ENCODE measurements around the gene CFAP410.

The CFAP410 gene

GRCh38 chr21:44338971-44339910 lies at the start of gene CFAP410:
TSS of gene CFAP410 (minus strand) at chr21:44339390. CDS start at chr21:44339194, 196 bp downstream.
- peak; percentile 89 to 91 for DNase-seq (ENCODE audit: low read depth in 1 of 2, low spot score in 1 of 2)

GRCh38 chr21:44384968-44385367 lies 45.8 kb upstream of the CFAP410 start:
- no peak for DNase-seq (ENCODE audit: low read depth in 1 of 2, low spot score in 1 of 2)

GRCh38 chr21:44383216-44383615 lies 44.0 kb upstream of the CFAP410 start:
- DNase-seq (ENCODE audit: low read depth in 1 of 2, low spot score in 1 of 2) = no peak

GRCh38 chr21:44382536-44382935 lies 43.3 kb upstream of the CFAP410 start:
- no peak for DNase-seq (ENCODE audit: low read depth in 1 of 2, low spot score in 1 of 2)

- DNase-seq (ENCODE audit: low read depth in 1 of 2, low spot score in 1 of 2) = no peak
These were observed 42.7 kb upstream of the CFAP410 start for GRCh38 chr21:44381874-44382273.

- DNase-seq (ENCODE audit: low read depth in 1 of 2, low spot score in 1 of 2) = no peak
These were observed 41.7 kb upstream of the CFAP410 start for GRCh38 chr21:44380876-44381275.

GRCh38 chr21:44379991-44380865 lies 41.0 kb upstream of the CFAP410 start:
- no peak for DNase-seq (ENCODE audit: low read depth in 1 of 2, low spot score in 1 of 2)

- DNase-seq (ENCODE audit: low read depth in 1 of 2, low spot score in 1 of 2) = no peak
These were observed 40.3 kb upstream of the CFAP410 start for GRCh38 chr21:44379515-44379848.

- DNase-seq (ENCODE audit: low read depth in 1 of 2, low spot score in 1 of 2) = no peak
These were observed 39.7 kb upstream of the CFAP410 start for GRCh38 chr21:44378646-44379514.

- DNase-seq (ENCODE audit: low read depth in 1 of 2, low spot score in 1 of 2) = no peak
These were observed 38.9 kb upstream of the CFAP410 start for GRCh38 chr21:44377922-44378645.

GRCh38 chr21:44377201-44377921 lies 38.2 kb upstream of the CFAP410 start:
- DNase-seq (ENCODE audit: low read depth in 1 of 2, low spot score in 1 of 2) = no peak

- no peak for DNase-seq (ENCODE audit: low read depth in 1 of 2, low spot score in 1 of 2)
These were observed 37.4 kb upstream of the CFAP410 start for GRCh38 chr21:44376606-44377005.

- no peak for DNase-seq (ENCODE audit: low read depth in 1 of 2, low spot score in 1 of 2)
These were observed 36.6 kb upstream of the CFAP410 start for GRCh38 chr21:44375761-44376241.

- DNase-seq (ENCODE audit: low read depth in 1 of 2, low spot score in 1 of 2) = no peak
These were observed 36.1 kb upstream of the CFAP410 start for GRCh38 chr21:44375281-44375651.

- no peak for DNase-seq (ENCODE audit: low read depth in 1 of 2, low spot score in 1 of 2)
These were observed 35.6 kb upstream of the CFAP410 start for GRCh38 chr21:44374601-44375280.

- DNase-seq (ENCODE audit: low read depth in 1 of 2, low spot score in 1 of 2) = no peak
These were observed 33.4 kb upstream of the CFAP410 start for GRCh38 chr21:44372616-44373015.

- no peak for DNase-seq (ENCODE audit: low read depth in 1 of 2, low spot score in 1 of 2)
These were observed 32.4 kb upstream of the CFAP410 start for GRCh38 chr21:44371596-44371995.

- DNase-seq (ENCODE audit: low read depth in 1 of 2, low spot score in 1 of 2) = no peak
These were observed 31.7 kb upstream of the CFAP410 start for GRCh38 chr21:44370786-44371410.

Data from stimulated activated CD4-positive, alpha-beta T cell treated with anti-CD3 and anti-CD28 coated beads, Interleukin-15, amount 100 ng/mL, for 1 hour (primary cell).